Lower lobe of right lung (tissue), 2 donors: ENCODE measurements around the gene CFAP45. TPM values are rescaled to one million over a fixed set of nuclear protein-coding genes. Genes with fewer than 3 reads are reported as not detected.

ENCODE experiments used
- ATAC-seq, 2 donors: fragments of 200-7000 bp; cut with Tn5 transposase; one replicate each; pipeline ENCODE4 v1.9.1; 2020 to 2022; ENCODE audit warnings: mild to moderate bottlenecking in 2 of 2, moderate library complexity in 2 of 2
- DNase-seq: peaks from one replicate; pipeline ENCODE4 v3.0.0-alpha.2; 2020
- H3K27ac ChIP-seq: fragments of 200-600 bp; one replicate; pipeline ENCODE4 v1.8.0; 2022
- H3K27me3 ChIP-seq: fragments of 200-600 bp; one replicate; pipeline ENCODE4 v1.8.0; 2022; ENCODE audit warnings: low read depth
- H3K36me3 ChIP-seq: fragments of 200-600 bp; one replicate; pipeline ENCODE4 v1.8.0; 2022; ENCODE audit warnings: mild to moderate bottlenecking
- H3K4me1 ChIP-seq: fragments of 200-600 bp; one replicate; pipeline ENCODE4 v1.8.0; 2022
- H3K4me3 ChIP-seq: fragments of 200-600 bp; one replicate; pipeline ENCODE4 v1.8.0; 2022; ENCODE audit warnings: mild to moderate bottlenecking
- H3K9me3 ChIP-seq: fragments of 200-600 bp; one replicate; pipeline ENCODE4 v1.8.0; 2022
- CTCF ChIP-seq: fragments of 200-600 bp; IDR thresholded peaks from one replicate; pipeline ENCODE4 v1.8.0; 2022; ENCODE audit warnings: antibody characterized with exemption, mild to moderate bottlenecking
- intact Hi-C: fragments of 100-400 bp; cut with DNase I; formaldehyde crosslinking; loops from one replicate; pipeline ENCODE4 v1.11.0; 2022
- total RNA-seq: library from RNA; stranded (reverse); fragmentation: NEBNext Ultra II Directional; extraction: Animal tissue kit (Norgen Biotek cat#: 25700); gene quantifications from one replicate; pipeline ENCODE4 v1.2.1, GENCODE V29; 2021
- donor health status: DM: no; HTN: yes; CAD: no; lungs with severe emphysema.

Gene CFAP45
- total RNA-seq, 1 donor from 2014 or later = 10.2 TPM

GRCh38 chr1:159923203-159924024 is 23.4 kb upstream of the CFAP45 start:
- no peak for TF ChIP-seq CTCF
- peak overlapping the region; percentile 94 for H3K4me3 ChIP-seq
- no peaks in the 10 kb centered on the region for H3K27me3 ChIP-seq
- DNase-seq (peak; percentile 93), ATAC-seq (peak; percentile 68 to 74)
- H3K36me3 ChIP-seq = peaks cover 32% of the 10 kb centered on the region
- peak overlapping the region; percentile 100 for H3K27ac ChIP-seq
- H3K9me3 ChIP-seq = no peaks in the 10 kb centered on the region
- intact Hi-C loops = no loop called here
- H3K4me1 ChIP-seq = peaks cover 63% of the 10 kb centered on the region

GRCh38 chr1:159922511-159923202 is 22.7 kb upstream of the CFAP45 start:
- H3K27me3 ChIP-seq = no peaks in the 10 kb centered on the region
- peaks cover 40% of the 10 kb centered on the region for H3K36me3 ChIP-seq
- H3K27ac ChIP-seq = peak overlapping the region; percentile 100
- intact Hi-C loops = no loop called here
- peak; percentile 4 to 29 for ATAC-seq
- H3K4me3 ChIP-seq = peak overlapping the region; percentile 94
- no peak for TF ChIP-seq CTCF
- no peaks in the 10 kb centered on the region for H3K9me3 ChIP-seq
- peak; percentile 81 for DNase-seq
- H3K4me1 ChIP-seq = peaks cover 71% of the 10 kb centered on the region

GRCh38 chr1:159921700-159922504 is 21.9 kb upstream of the CFAP45 start:
- Histone ChIP-seq H3K4me3 (peak overlapping the region; percentile 94), H3K36me3 (peaks cover 47% of the 10 kb centered on the region), H3K27ac (peak overlapping the region; percentile 100), H3K27me3 (no peaks in the 10 kb centered on the region), H3K9me3 (no peaks in the 10 kb centered on the region), H3K4me1 (peaks cover 78% of the 10 kb centered on the region)
- intact Hi-C loops = no loop called here
- ATAC-seq = no peak
- no peak for TF ChIP-seq CTCF
- no peak for DNase-seq

- no peaks in the 10 kb centered on the region for H3K9me3 ChIP-seq
- no peak for TF ChIP-seq CTCF
- peaks cover 52% of the 10 kb centered on the region for H3K36me3 ChIP-seq
- intact Hi-C loops = no loop called here
- no peak for ATAC-seq
- H3K27ac ChIP-seq = peak overlapping the region; percentile 100
- H3K4me3 ChIP-seq = peak overlapping the region; percentile 94
- H3K4me1 ChIP-seq = peaks cover 79% of the 10 kb centered on the region
- DNase-seq = no peak
- H3K27me3 ChIP-seq = no peaks in the 10 kb centered on the region
Measured at GRCh38 chr1:159921251-159921650, 21.3 kb upstream of the CFAP45 start.

- peaks cover 77% of the 10 kb centered on the region for H3K4me1 ChIP-seq
- no peak overlapping the region for H3K4me3 ChIP-seq
- intact Hi-C loops = no loop called here
- DNase-seq (no peak), ATAC-seq (no peak)
- TF ChIP-seq CTCF = no peak
- no peaks in the 10 kb centered on the region for H3K9me3 ChIP-seq
- peak overlapping the region; percentile 100 for H3K27ac ChIP-seq
- peaks cover 52% of the 10 kb centered on the region for H3K36me3 ChIP-seq
- no peaks in the 10 kb centered on the region for H3K27me3 ChIP-seq
Measured at GRCh38 chr1:159920651-159921050, 20.7 kb upstream of the CFAP45 start.
